H7 (cell line): Measurements from ENCODE around the gene CBL. TPM values are rescaled to one million over a fixed set of nuclear protein-coding genes. Genes with fewer than 3 reads are reported as not detected.

Source experiments
- DNase-seq: peaks from one replicate; pipeline ENCODE4 v3.0.0; 2012
- H3K27me3 ChIP-seq: 2 replicates; pipeline ENCODE4 v1.6.0; 2011; ENCODE audit warnings: mild to moderate bottlenecking, low read length; ENCODE audit not compliant: control insufficient read depth, insufficient read depth
- H3K36me3 ChIP-seq: replicated peaks from 2 replicates; pipeline ENCODE4 v1.5.1; 2011; ENCODE audit warnings: low read length; ENCODE audit not compliant: control insufficient read depth, insufficient read depth
- H3K4me3 ChIP-seq: 2 replicates; pipeline ENCODE4 v1.5.1; 2011; ENCODE audit warnings: low read depth, mild to moderate bottlenecking, control low read depth, low read length, moderate library complexity; ENCODE audit not compliant: insufficient read depth
- total RNA-seq: library from RNA; depleted of rRNA; stranded (reverse); fragments of >200 nt; shearing (Covaris generic); gene quantifications from 2 replicates; pipeline ENCODE4 v1.2.3, GENCODE V29; 2014

Gene CBL
- total RNA-seq, 1 experiment from 2014 or later, result 16.1 TPM

- no peak overlapping the region; the same call in 1 of the 2 replicates for H3K4me3 ChIP-seq
- DNase-seq, result no peak
- peaks cover 4% of the 10 kb centered on the region for H3K36me3 ChIP-seq
- peaks cover 13% of the 10 kb centered on the region for H3K27me3 ChIP-seq
Measured at GRCh38 chr11:119314726-119315125, 108.6 kb downstream of the CBL start.

GRCh38 chr11:119315131-119316015, 109.2 kb downstream of the CBL start:
- DNase-seq, result peak; percentile 93
- Histone ChIP-seq H3K4me3 (peak overlapping the region; percentile 75), H3K36me3 (peaks cover 4% of the 10 kb centered on the region), H3K27me3 (peaks cover 13% of the 10 kb centered on the region)

- Histone ChIP-seq H3K36me3 (peaks cover 4% of the 10 kb centered on the region), H3K27me3 (peaks cover 13% of the 10 kb centered on the region), H3K4me3 (peak overlapping the region; percentile 75)
- peak; percentile 74 for DNase-seq
Measured at GRCh38 chr11:119316016-119316728, 110.0 kb downstream of the CBL start.

GRCh38 chr11:119316729-119317591, 110.8 kb downstream of the CBL start, which contains the start of gene MCAM:
MCAM (minus strand) TSS chr11:119317130; CDS start chr11:119317101, 29 bp downstream.
- Histone ChIP-seq H3K36me3 (peaks cover 4% of the 10 kb centered on the region), H3K27me3 (peaks cover 13% of the 10 kb centered on the region), H3K4me3 (peak within 1 kb of the TSS; percentile 75)
- DNase-seq, result peak; percentile 95

GRCh38 chr11:119317592-119318239, 111.6 kb downstream of the CBL start:
- H3K36me3 ChIP-seq, result peaks cover 2% of the 10 kb centered on the region; the same call in 1 of the 2 replicates
- H3K4me3 ChIP-seq, result peak overlapping the region; percentile 42
- peak; percentile 62 for DNase-seq
- H3K27me3 ChIP-seq, result peaks cover 13% of the 10 kb centered on the region

- DNase-seq, result peak; percentile 70
- Histone ChIP-seq H3K36me3 (no peaks in the 10 kb centered on the region; the same call in 1 of the 2 replicates), H3K27me3 (peaks cover 13% of the 10 kb centered on the region), H3K4me3 (no peak overlapping the region)
Measured at GRCh38 chr11:119318240-119319135, 112.3 kb downstream of the CBL start.

- H3K36me3 ChIP-seq, result no peaks in the 10 kb centered on the region; the same call in 1 of the 2 replicates
- peaks cover 13% of the 10 kb centered on the region for H3K27me3 ChIP-seq
- no peak overlapping the region for H3K4me3 ChIP-seq
- peak; percentile 37 for DNase-seq
Measured at GRCh38 chr11:119319136-119319699, 113.1 kb downstream of the CBL start.

GRCh38 chr11:119319700-119320239, 113.6 kb downstream of the CBL start:
- Histone ChIP-seq H3K36me3 (no peaks in the 10 kb centered on the region), H3K4me3 (no peak overlapping the region), H3K27me3 (peaks cover 13% of the 10 kb centered on the region)
- no peak for DNase-seq

- DNase-seq, result peak; percentile 85
- peaks cover 13% of the 10 kb centered on the region for H3K27me3 ChIP-seq
- no peaks in the 10 kb centered on the region for H3K36me3 ChIP-seq
- H3K4me3 ChIP-seq, result peak overlapping the region; percentile 52
Measured at GRCh38 chr11:119320240-119320775, 114.2 kb downstream of the CBL start.

- DNase-seq, result peak; percentile 92
- Histone ChIP-seq H3K36me3 (no peaks in the 10 kb centered on the region), H3K4me3 (peak overlapping the region; percentile 52), H3K27me3 (peaks cover 8% of the 10 kb centered on the region)
Measured at GRCh38 chr11:119320776-119321524, 114.8 kb downstream of the CBL start.

- H3K36me3 ChIP-seq, result no peaks in the 10 kb centered on the region
- H3K4me3 ChIP-seq, result no peak overlapping the region
Measured at GRCh38 chr11:119322360-119322739, 116.2 kb downstream of the CBL start.

More at GRCh38 chr11:119322360-119322739, 116.2 kb downstream of the CBL start:
- H3K27me3 ChIP-seq, result no peaks in the 10 kb centered on the region
- peak; percentile 46 for DNase-seq
